NCI-H2029 (cell line): ENCODE measurements around the gene F3.
A peak's percentile ranks its signal among the peaks of the same experiment; 100 is the strongest.
"Not testable (repeated sequence)": the region's sequence is repeated elsewhere in the genome, so short reads cannot be mapped to it uniquely, and the experiment has no call there.

Source experiments
- DNase-seq: peaks from one replicate; lab custom pipeline; 2025; lab: John Stamatoyannopoulos, UW

The F3 gene

GRCh38 chr1:94541246-94542087 is at the start of gene F3:
F3 (minus strand) TSS chr1:94541759; CDS start chr1:94541636, 123 bp downstream.
- DNase-seq = peak; percentile 84

- DNase-seq = no peak
Observed at GRCh38 chr1:94590203-94591137, 48.9 kb upstream of the F3 start.

- DNase-seq = no peak
Observed at GRCh38 chr1:94589728-94590127, 48.2 kb upstream of the F3 start.

- no peak for DNase-seq
Observed at GRCh38 chr1:94582565-94582964, 41.0 kb upstream of the F3 start.

- DNase-seq = no peak
Observed at GRCh38 chr1:94580367-94581115, 39.0 kb upstream of the F3 start.

GRCh38 chr1:94579876-94580294 is 38.3 kb upstream of the F3 start:
- DNase-seq = no peak

GRCh38 chr1:94578856-94579255 is 37.3 kb upstream of the F3 start:
- no peak for DNase-seq

- DNase-seq = not testable (repeated sequence)
Observed at GRCh38 chr1:94573917-94574316, 32.4 kb upstream of the F3 start.

- DNase-seq = no peak
Observed at GRCh38 chr1:94572780-94573179, 31.2 kb upstream of the F3 start.

- not testable (repeated sequence) for DNase-seq
Observed at GRCh38 chr1:94570965-94571364, 29.4 kb upstream of the F3 start.

- DNase-seq = not testable (repeated sequence)
Observed at GRCh38 chr1:94568806-94569205, 27.2 kb upstream of the F3 start.

- DNase-seq = not testable (repeated sequence)
Observed at GRCh38 chr1:94567975-94568607, 26.5 kb upstream of the F3 start.

GRCh38 chr1:94566436-94566835 is 24.9 kb upstream of the F3 start:
- DNase-seq = not testable (repeated sequence)

- no peak for DNase-seq
Observed at GRCh38 chr1:94565901-94566300, 24.3 kb upstream of the F3 start.

GRCh38 chr1:94562519-94563260 is 21.1 kb upstream of the F3 start:
- DNase-seq = peak; percentile 17

GRCh38 chr1:94560333-94560732 is 18.8 kb upstream of the F3 start:
- no peak for DNase-seq

GRCh38 chr1:94559921-94560320 is 18.4 kb upstream of the F3 start:
- no peak for DNase-seq

- no peak for DNase-seq
Observed at GRCh38 chr1:94555091-94555490, 13.5 kb upstream of the F3 start.

GRCh38 chr1:94554580-94554979 is 13.0 kb upstream of the F3 start:
- no peak for DNase-seq

GRCh38 chr1:94553931-94554330 is 12.4 kb upstream of the F3 start:
- no peak for DNase-seq

GRCh38 chr1:94553323-94553730 is 11.8 kb upstream of the F3 start:
- DNase-seq = no peak
